HepG2 (cell line): Measurements from ENCODE around the gene SLC4A5. TPM values are rescaled to one million over a fixed set of nuclear protein-coding genes. Genes with fewer than 3 reads are reported as not detected.
A peak's percentile ranks its signal among the peaks of the same experiment; 100 is the strongest.

Experiments used
- ATAC-seq: fragments of 200-7000 bp; cut with Tn5 transposase; 3 replicates; pipeline ENCODE4 v1.9.1; 2020; ENCODE audit warnings: mild to moderate bottlenecking, moderate library complexity
- BruUV-seq: library from RNA; stranded (reverse); fragments of 400-500 nt; replicated peaks from 2 replicates; lab custom pipeline; 2021; lab: Mats Ljungman, UMichigan
- CTCF ChIA-PET: fragments of 300-600 bp; formaldehyde crosslinking; extraction: SDS; loops from one replicate; lab custom pipeline; 2021; ENCODE audit warnings: low total read pairs, inconsistent platforms, low intra/inter-chr PET ratio; lab: Yijun Ruan, JAX
- POLR2A ChIA-PET: fragments of 350-600 bp; sonication (Branson Sonifier 250); formaldehyde crosslinking; loops from one replicate; lab custom pipeline; 2020; ENCODE audit warnings: antibody characterized with exemption, inconsistent platforms; lab: Yijun Ruan, JAX
- DNase-seq: peaks from one replicate; pipeline ENCODE4 v3.0.0-alpha.2; 2015; ENCODE audit warnings: low spot score
- FAIRE-seq: peaks from 3 replicates; lab custom pipeline; 2011; peaks lifted over from hg19 to GRCh38; lab: Jason Lieb, UNC
- H2AFZ ChIP-seq: one replicate; pipeline ENCODE4 v1.6.1; 2011; ENCODE audit warnings: low read length, inconsistent platforms
- H3K27ac ChIP-seq: fragments of 300-600 bp; 3 replicates; pipeline ENCODE4 v1.8.0; 2011; ENCODE audit warnings: mixed run types, mild to moderate bottlenecking, mixed read lengths, low read length, inconsistent platforms; ENCODE audit not compliant: insufficient read depth; ENCODE audit errors: extremely low read length
- H3K27me3 ChIP-seq, 2 experiments: fragments of 200-600 bp in 1 of 2; 2 replicates in 1 of 2; 3 replicates in 1 of 2; pipeline versions ENCODE4 v1.6.0 to v1.8.0; 2011; ENCODE audit warnings: low read length in 2 of 2, mild to moderate bottlenecking in 2 of 2, moderate library complexity in 2 of 2, inconsistent platforms in 1 of 2; ENCODE audit not compliant: insufficient read depth in 2 of 2, control insufficient read depth in 1 of 2
- H3K36me3 ChIP-seq, 2 experiments: fragments of 200-600 bp in 1 of 2; replicated peaks in 1 of 2; 2 replicates in 1 of 2; 3 replicates in 1 of 2; pipeline versions ENCODE4 v1.5.1 to v1.8.0; 2011; ENCODE audit warnings: low read length in 2 of 2, inconsistent platforms in 1 of 2; ENCODE audit not compliant: insufficient read depth in 2 of 2, control insufficient read depth in 1 of 2
- H3K4me1 ChIP-seq: 2 replicates; pipeline ENCODE4 v1.5.1; 2012; ENCODE audit warnings: low read length, inconsistent platforms; ENCODE audit not compliant: insufficient read depth
- H3K4me2 ChIP-seq: 2 replicates; pipeline ENCODE4 v1.6.0; 2011; ENCODE audit warnings: low read depth, low read length, inconsistent platforms
- H3K4me3 ChIP-seq, 3 experiments: fragments of 200-600 bp in 1 of 3; sonication (generic), shearing (Covaris generic) in 1 of 3; replicated peaks in 1 of 3; 2 replicates each; pipeline ENCODE4 v1.5.1; 2011 to 2016; ENCODE audit warnings: low read length in 3 of 3, inconsistent platforms in 2 of 3, low read depth in 2 of 3, mild to moderate bottlenecking in 2 of 3, control low read depth in 1 of 3, mixed read lengths in 1 of 3; ENCODE audit not compliant: insufficient read depth in 1 of 3
- H3K79me2 ChIP-seq: one replicate; pipeline ENCODE4 v1.6.1; 2011; ENCODE audit warnings: low read length, inconsistent platforms; ENCODE audit not compliant: insufficient read depth
- H3K9ac ChIP-seq: 2 replicates; pipeline ENCODE4 v1.6.0; 2011; ENCODE audit warnings: mild to moderate bottlenecking, low read depth, low read length, inconsistent platforms; ENCODE audit not compliant: insufficient read depth
- H3K9me3 ChIP-seq: 2 replicates; pipeline ENCODE4 v1.5.1; 2012; ENCODE audit warnings: mild to moderate bottlenecking, low read length
- H4K20me1 ChIP-seq: 2 replicates; pipeline ENCODE4 v1.6.0; 2011; ENCODE audit warnings: inconsistent platforms, mild to moderate bottlenecking, low read length, moderate library complexity; ENCODE audit not compliant: insufficient read depth
- CBFB ChIP-seq: sonication (generic); formaldehyde crosslinking; IDR thresholded peaks from 2 replicates; pipeline ENCODE4 v1.4.0; 2020; ENCODE audit warnings: missing genetic modification reagents
- HES4 ChIP-seq: sonication (generic); formaldehyde crosslinking; IDR thresholded peaks from 2 replicates; pipeline ENCODE4 v1.9.0; 2021; ENCODE audit warnings: mild to moderate bottlenecking, missing genetic modification reagents, borderline replicate concordance
- KDM5B ChIP-seq: sonication (generic); formaldehyde crosslinking; IDR thresholded peaks from 2 replicates; pipeline ENCODE4 v1.4.0; 2020; ENCODE audit warnings: missing genetic modification reagents, mild to moderate bottlenecking, borderline replicate concordance
- MIER3 ChIP-seq: IDR thresholded peaks from 2 replicates; pipeline ENCODE4 v1.6.1; 2016; ENCODE audit warnings: missing compliant biosample characterization, borderline replicate concordance
- MYC ChIP-seq: sonication (generic); formaldehyde crosslinking; IDR thresholded peaks from 2 replicates; pipeline ENCODE4 v1.9.0; 2021; ENCODE audit warnings: missing genetic modification reagents, borderline replicate concordance
- NFIB ChIP-seq: sonication (generic); formaldehyde crosslinking; IDR thresholded peaks from 2 replicates; pipeline ENCODE4 v1.9.0; 2021; ENCODE audit warnings: missing genetic modification reagents, mild to moderate bottlenecking, borderline replicate concordance
- REL ChIP-seq: sonication (generic); formaldehyde crosslinking; conservative IDR thresholded peaks from 2 replicates; pipeline ENCODE4 v1.8.0; 2022; ENCODE audit warnings: mild to moderate bottlenecking, missing genetic modification reagents, moderate library complexity
- SNAI1 ChIP-seq: sonication (generic); formaldehyde crosslinking; IDR thresholded peaks from 2 replicates; pipeline ENCODE4 v1.5.0; 2020; ENCODE audit warnings: mild to moderate bottlenecking, missing genetic modification reagents, borderline replicate concordance
- YEATS2 ChIP-seq: sonication (generic); formaldehyde crosslinking; IDR thresholded peaks from 2 replicates; pipeline ENCODE4 v1.4.0; 2020; ENCODE audit warnings: missing genetic modification reagents, borderline replicate concordance
- ZNF138 ChIP-seq: sonication (generic); formaldehyde crosslinking; IDR thresholded peaks from 2 replicates; pipeline ENCODE4 v1.5.0; 2020; ENCODE audit warnings: mild to moderate bottlenecking, low read depth, missing genetic modification reagents
- ZNF333 ChIP-seq: sonication (generic); formaldehyde crosslinking; IDR thresholded peaks from 2 replicates; pipeline ENCODE4 v1.4.0; 2020; ENCODE audit warnings: mild to moderate bottlenecking, missing genetic modification reagents, borderline replicate concordance
- ZNF619 ChIP-seq: sonication (generic); formaldehyde crosslinking; IDR thresholded peaks from 2 replicates; pipeline ENCODE4 v1.4.0; 2020; ENCODE audit warnings: mild to moderate bottlenecking, missing genetic modification reagents
- in situ Hi-C: cut with HindIII; loops from 2 replicates; pipeline ENCODE4 v1.10.0; 2017; ENCODE audit warnings: low pct_unique_long_range_greater_than_20kb; ENCODE audit not compliant: extremely low pct_ligation_motif_present
- intact Hi-C: fragments of 100-400 bp; cut with micrococcal nuclease; formaldehyde crosslinking; loops from one replicate; pipeline ENCODE4 v1.10.0; 2022; ENCODE audit not compliant: unreplicated experiment
- polyA plus RNA-seq, 8 experiments: library from polyadenylated mRNA; depleted of rRNA in 3 of 8; stranded (reverse) in 7 of 8; unstranded in 1 of 8; fragments of >200 nt; fragmentation: Illumina TruSeq in 4 of 8; extraction: Trizol in 4 of 8; gene quantifications; 2 replicates each; pipeline versions ENCODE4 v1.2.1 to v1.2.3, GENCODE V29; 2011 to 2016; ENCODE audit warnings: low read depth in 4 of 8, missing spikeins in 1 of 8, mixed read lengths in 1 of 8; ENCODE audit not compliant: insufficient read depth in 1 of 8
- total RNA-seq, 5 experiments: library from RNA; depleted of rRNA; stranded (reverse); fragments of >200 nt; fragmentation: Illumina TruSeq; extraction: Trizol; gene quantifications; 2 replicates each; pipeline ENCODE4 v1.2.3, GENCODE V29; 2016; ENCODE audit warnings: low read depth in 1 of 5
- TF ChIP-seq, protein P1 (sequence below): sonication (generic); formaldehyde crosslinking; IDR thresholded peaks from 2 replicates; pipeline ENCODE4 v1.4.0; 2020; ENCODE audit warnings: mild to moderate bottlenecking, missing genetic modification reagents

The SLC4A5 gene
- total and polyA plus RNA-seq, 2 of the 13 experiments (the other 11 are each of a cell fraction or from before 2014, with no cell fraction given) = 0.50 TPM; not detected in 1

DNA sequence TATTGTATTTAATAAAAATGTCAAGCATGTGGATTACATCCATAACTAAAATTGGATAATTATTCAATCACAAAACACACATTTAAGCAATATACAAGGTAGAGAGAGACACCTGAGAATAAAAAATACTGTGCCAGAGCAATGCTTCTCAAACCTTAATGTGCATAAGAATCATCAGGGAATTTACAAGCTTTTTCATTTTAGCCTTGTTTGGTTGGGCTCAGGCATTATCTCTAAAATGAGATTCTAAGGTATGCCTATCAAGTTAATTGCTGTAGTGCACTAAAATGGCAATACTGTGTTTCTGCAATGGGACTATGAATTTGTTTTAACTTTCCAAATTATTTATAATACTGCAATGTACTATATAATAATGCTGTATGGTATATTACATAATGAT, 165.5 kb downstream of the SLC4A5 start:
- H3K36me3 ChIP-seq = peaks cover 0 to 3% of the 10 kb centered on the region in 2 experiments; a peak in 1 of 5 replicates
- H3K4me2 ChIP-seq = peak overlapping the region; percentile 88
- ATAC-seq (no peak), DNase-seq (no peak), FAIRE-seq (no peak)
- H3K9me3 ChIP-seq = no peaks in the 10 kb centered on the region
- TF ChIP-seq KDM5B (CRISPR knock-in tag) = no peak
- TF ChIP-seq, protein P1, sequence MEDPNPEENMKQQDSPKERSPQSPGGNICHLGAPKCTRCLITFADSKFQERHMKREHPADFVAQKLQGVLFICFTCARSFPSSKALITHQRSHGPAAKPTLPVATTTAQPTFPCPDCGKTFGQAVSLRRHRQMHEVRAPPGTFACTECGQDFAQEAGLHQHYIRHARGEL (CRISPR knock-in tag) = no peak
- no peak; the same call in 1 of the 2 replicates for TF ChIP-seq SNAI1 (CRISPR knock-in tag)
- TF ChIP-seq ZNF333 = no peak
- TF ChIP-seq ZNF138 (CRISPR knock-in tag) = no peak
- no peak for TF ChIP-seq ZNF619
- TF ChIP-seq MIER3 (CRISPR knock-in tag) = no peak
- no peak for TF ChIP-seq HES4 (CRISPR knock-in tag)
- TF ChIP-seq MYC = no peak
- no peak for TF ChIP-seq REL (CRISPR knock-in tag)
- TF ChIP-seq YEATS2 (CRISPR knock-in tag) = no peak
- TF ChIP-seq NFIB (CRISPR knock-in tag) = no peak
- TF ChIP-seq CBFB (CRISPR knock-in tag) = no peak
- ChIA-PET CTCF (no interaction called here), POLR2A (interaction anchor here (0.7 to 2.5 kb wide), 19 partner anchors 8 to 440 kb away, joined by 3 to 53 read pairs (median 8); partner anchors contain the start of genes BOLA3, MTHFD2, STAMBP and TPRKB)
- intact Hi-C loops = loop anchor here (2.0 kb wide), 1 partner anchor 21 kb away; the partner anchor contains the start of gene MTHFD2
- H3K79me2 ChIP-seq = peaks cover 50% of the 10 kb centered on the region
- BruUV-seq = no TSS peak
- peak overlapping the region; percentile 66 to 91 (median 82) for H3K4me3 ChIP-seq
- peaks cover 34% of the 10 kb centered on the region for H4K20me1 ChIP-seq
- H3K27me3 ChIP-seq = no peaks in the 10 kb centered on the region; a peak in 1 of 5 replicates
- H3K9ac ChIP-seq = peak overlapping the region; percentile 94
- in situ Hi-C loops = no loop called here
- no peak overlapping the region for H2AFZ ChIP-seq
- H3K4me1 ChIP-seq = peaks cover 43% of the 10 kb centered on the region
- H3K27ac ChIP-seq = peak overlapping the region; percentile 96
